GM19099 (cell line): ENCODE results near the gene CNTLN.

Source experiments
- POLR2A ChIP-seq: IDR thresholded peaks from 3 replicates; pipeline ENCODE4 v1.6.1; 2011; ENCODE audit warnings: low read depth; ENCODE audit not compliant: insufficient read length; ENCODE audit errors: extremely low read depth

Gene CNTLN

GRCh38 chr9:17332115-17332514, 197.3 kb downstream of the CNTLN start:
- no peak for TF ChIP-seq POLR2A

GRCh38 chr9:17339156-17339555, 204.3 kb downstream of the CNTLN start:
- TF ChIP-seq POLR2A = no peak

GRCh38 chr9:17342696-17343095, 207.9 kb downstream of the CNTLN start:
- no peak for TF ChIP-seq POLR2A

DNA sequence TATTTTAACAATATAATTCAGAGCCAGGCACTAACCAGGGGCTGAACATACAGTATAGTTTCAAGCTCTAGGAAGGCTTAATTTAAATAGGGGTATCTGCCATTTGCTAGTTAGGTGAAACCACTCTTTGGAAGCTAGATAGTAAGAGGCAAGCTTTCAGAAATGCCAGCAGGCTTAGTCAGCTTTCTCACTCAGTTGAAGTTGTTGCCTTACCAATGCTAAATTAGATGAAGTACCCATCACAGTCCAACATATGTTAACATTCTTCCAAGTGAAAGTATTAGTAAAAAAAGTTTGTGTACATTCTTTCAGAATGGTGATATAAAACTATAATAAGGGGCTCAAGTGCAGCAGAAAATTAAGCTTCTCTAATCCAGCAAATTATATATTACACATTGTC, 215.0 kb downstream of the CNTLN start:
- no peak for TF ChIP-seq POLR2A

GRCh38 chr9:17361378-17361777, 226.5 kb downstream of the CNTLN start:
- TF ChIP-seq POLR2A = no peak

DNA sequence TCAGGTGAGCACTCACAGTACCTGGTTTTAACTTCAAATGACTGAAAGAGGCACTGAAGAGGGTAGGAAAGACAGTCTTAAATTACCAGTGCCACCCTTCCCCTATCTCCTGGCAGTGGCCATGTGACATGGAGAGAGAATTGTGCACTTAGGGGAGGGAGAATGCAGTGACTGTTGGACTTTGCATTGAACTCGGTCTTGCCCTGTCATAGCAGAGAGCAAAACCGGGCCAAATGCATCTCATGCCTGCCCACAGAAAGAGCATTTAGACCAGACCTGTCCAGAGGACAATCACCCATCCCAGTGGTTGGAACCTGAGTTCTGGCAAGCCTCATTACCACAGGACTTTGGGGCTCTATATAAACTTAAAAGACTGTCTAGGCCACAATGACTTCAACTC, 232.2 kb downstream of the CNTLN start:
- TF ChIP-seq POLR2A = no peak

DNA sequence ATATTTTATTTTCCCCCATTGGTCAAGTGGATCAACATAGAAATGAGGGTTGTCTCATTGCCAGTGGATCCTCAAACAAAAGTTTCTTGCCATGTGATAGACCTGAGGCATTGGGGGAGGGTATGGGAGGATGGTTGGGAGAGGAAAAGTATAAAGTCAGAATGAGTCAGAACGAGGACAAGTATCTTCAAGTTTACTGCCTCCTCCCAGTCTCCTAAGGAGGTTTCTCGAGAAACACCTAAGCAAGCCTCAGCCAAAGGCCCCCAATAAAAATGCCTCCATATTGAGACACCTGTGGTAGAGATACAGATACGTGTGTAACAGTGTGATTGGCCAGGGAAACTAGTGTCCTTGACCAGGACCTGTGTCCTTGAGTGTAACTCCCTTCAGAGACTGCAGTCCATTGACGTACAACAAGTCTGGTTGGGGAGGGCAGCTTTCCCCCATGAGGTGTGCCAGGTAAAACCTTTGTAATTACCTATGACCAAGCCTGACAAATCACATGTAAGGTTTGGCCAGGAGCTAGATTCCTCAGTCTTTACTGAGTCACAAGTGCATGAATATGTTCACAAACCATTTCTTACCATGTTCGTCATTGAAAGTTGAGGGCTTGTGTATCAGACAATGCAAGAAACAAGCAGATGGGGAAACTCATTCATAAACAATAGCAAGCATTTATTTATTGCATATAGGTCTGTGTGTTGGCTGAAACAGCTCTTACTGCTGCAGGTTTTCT, 245.5 kb downstream of the CNTLN start:
- no peak for TF ChIP-seq POLR2A

- TF ChIP-seq POLR2A = no peak
These were observed 252.7 kb downstream of the CNTLN start for GRCh38 chr9:17387565-17387964.

DNA sequence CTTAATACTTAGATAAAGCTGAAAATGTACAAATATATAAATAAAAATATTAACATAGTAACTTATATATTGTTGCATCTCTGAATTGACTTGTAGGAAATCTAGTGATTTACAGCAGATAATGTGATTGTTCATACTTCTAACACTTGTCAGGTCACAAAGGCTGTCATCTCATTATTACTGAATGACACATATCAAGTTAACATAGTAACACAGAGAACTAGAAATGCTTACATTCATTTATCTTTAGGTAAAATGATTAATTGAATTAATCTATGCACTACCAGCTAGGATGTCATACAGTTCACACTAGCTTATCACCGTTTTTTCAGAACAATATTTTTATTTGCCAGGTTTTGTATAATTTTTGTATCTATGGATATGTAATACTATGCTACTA, 254.2 kb downstream of the CNTLN start:
- TF ChIP-seq POLR2A = no peak

DNA sequence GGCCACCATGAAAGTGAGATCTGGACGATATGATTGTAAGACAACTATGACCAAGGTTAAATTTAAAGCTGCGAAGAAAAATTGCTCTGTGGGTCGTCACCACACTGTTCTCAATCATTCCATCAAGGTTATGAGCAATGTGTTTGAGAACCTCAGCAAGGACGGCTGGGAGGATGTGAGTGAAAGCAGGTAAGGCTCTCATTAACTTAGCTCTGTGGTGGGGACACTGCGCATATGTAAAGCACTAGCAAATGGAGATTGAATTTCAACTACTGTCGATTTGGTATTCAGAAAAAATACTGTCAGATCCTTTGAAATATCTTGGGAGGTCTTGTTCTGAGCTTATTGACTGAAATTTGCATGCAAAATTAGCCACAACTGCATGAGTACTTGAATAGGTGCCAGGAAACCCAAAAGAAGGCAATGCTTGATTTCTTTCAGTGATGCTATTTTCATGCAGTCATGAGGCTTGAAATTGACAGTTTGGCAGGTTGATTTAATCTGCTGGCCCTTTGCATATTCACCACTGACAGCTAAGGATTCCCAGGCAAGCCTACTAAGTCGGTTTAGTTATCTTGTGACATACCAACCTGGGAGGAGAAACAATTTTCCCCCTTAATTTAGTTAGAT, 260.2 kb downstream of the CNTLN start:
- TF ChIP-seq POLR2A = no peak

GRCh38 chr9:17398350-17398749, 263.5 kb downstream of the CNTLN start:
- TF ChIP-seq POLR2A = no peak

DNA sequence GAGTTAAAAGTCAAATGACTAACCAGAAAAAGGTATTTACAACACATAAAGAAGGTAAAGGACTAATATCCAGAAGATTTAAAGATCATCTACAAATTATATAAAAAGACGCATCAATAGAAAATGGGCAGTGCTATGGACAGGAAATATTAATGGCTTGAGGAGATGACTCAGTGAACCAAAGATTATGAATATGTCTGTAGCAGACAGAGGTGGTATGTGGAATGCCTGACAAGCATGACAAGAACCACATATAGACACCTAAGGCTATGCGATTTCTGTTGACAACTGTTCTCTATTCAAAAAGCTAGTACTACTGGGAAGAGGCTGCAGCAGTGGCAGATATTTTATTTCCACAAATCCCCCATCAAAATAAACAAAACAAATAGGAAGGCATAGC, 267.0 kb downstream of the CNTLN start:
- no peak for TF ChIP-seq POLR2A

DNA sequence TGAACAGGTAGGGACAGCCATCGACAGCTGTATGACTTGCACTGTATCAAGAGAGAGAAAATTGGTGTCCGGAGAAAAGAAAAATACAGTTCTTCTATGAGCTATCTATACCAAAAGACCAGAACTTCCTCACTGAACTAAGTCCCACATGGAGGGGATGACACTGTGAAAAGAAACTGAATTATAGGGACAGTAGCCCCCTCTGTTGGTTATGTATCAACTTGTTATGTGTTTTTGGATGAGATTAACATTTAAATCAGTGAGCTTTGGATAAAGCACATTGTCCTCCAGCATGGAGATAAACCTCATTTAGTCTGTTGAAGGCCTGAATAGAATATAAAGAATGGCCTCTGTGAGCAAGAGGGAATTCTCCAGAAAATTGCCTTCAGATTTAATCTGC, 267.5 kb downstream of the CNTLN start:
- TF ChIP-seq POLR2A = no peak

GRCh38 chr9:17403539-17403938, 268.7 kb downstream of the CNTLN start:
- no peak for TF ChIP-seq POLR2A

- no peak for TF ChIP-seq POLR2A
These were observed 280.1 kb downstream of the CNTLN start for GRCh38 chr9:17414986-17415385.

- TF ChIP-seq POLR2A = no peak
These were observed 288.3 kb downstream of the CNTLN start for GRCh38 chr9:17422994-17423680.
